ENCODE measurements around the gene C16orf96. TPM values are rescaled to one million over a fixed set of nuclear protein-coding genes. Genes with fewer than 3 reads are reported as not detected.

Gene C16orf96
- total RNA-seq, 1 donor from 2014 or later: 0.30 TPM

GRCh38 chr16:4510131-4510530, 46.0 kb upstream of the C16orf96 start:
- Mint-ChIP-seq H3K4me1 (no peaks in the 10 kb centered on the region), H3K9me3 (no peaks in the 10 kb centered on the region), H3K27ac (ENCODE audit: unreplicated experiment) (peak overlapping the region; percentile 71), H3K36me3 (ENCODE audit: low read depth) (no peaks in the 10 kb centered on the region), H3K4me3 (no peak overlapping the region), H3K27me3 (ENCODE audit: low read depth) (no peaks in the 10 kb centered on the region)
- no peak for DNase-seq (ENCODE audit: low read depth, low spot score)
- no peak for TF ChIP-seq CTCF (conservative IDR thresholded peaks at IDR 0.05)

GRCh38 chr16:4510747-4511426, 45.3 kb upstream of the C16orf96 start:
- Mint-ChIP-seq H3K4me3 (no peak overlapping the region), H3K36me3 (ENCODE audit: low read depth) (no peaks in the 10 kb centered on the region), H3K4me1 (no peaks in the 10 kb centered on the region), H3K9me3 (no peaks in the 10 kb centered on the region), H3K27me3 (ENCODE audit: low read depth) (no peaks in the 10 kb centered on the region), H3K27ac (ENCODE audit: unreplicated experiment) (no peak overlapping the region)
- no peak for TF ChIP-seq CTCF (conservative IDR thresholded peaks at IDR 0.05)
- DNase-seq (ENCODE audit: low read depth, low spot score): no peak

- H3K27ac Mint-ChIP-seq (ENCODE audit: unreplicated experiment): no peak overlapping the region
- H3K4me1 Mint-ChIP-seq: no peaks in the 10 kb centered on the region
- peak; percentile 63 for DNase-seq (ENCODE audit: low read depth, low spot score)
- TF ChIP-seq CTCF (conservative IDR thresholded peaks at IDR 0.05): peak; percentile 66
- no peaks in the 10 kb centered on the region for H3K9me3 Mint-ChIP-seq
- no peaks in the 10 kb centered on the region for H3K36me3 Mint-ChIP-seq (ENCODE audit: low read depth)
- H3K4me3 Mint-ChIP-seq: no peak overlapping the region
- H3K27me3 Mint-ChIP-seq (ENCODE audit: low read depth): no peaks in the 10 kb centered on the region
Measured at GRCh38 chr16:4511441-4512082, 44.6 kb upstream of the C16orf96 start.

- Mint-ChIP-seq H3K9me3 (no peaks in the 10 kb centered on the region), H3K27me3 (ENCODE audit: low read depth) (no peaks in the 10 kb centered on the region), H3K4me1 (no peaks in the 10 kb centered on the region), H3K27ac (ENCODE audit: unreplicated experiment) (peak overlapping the region; percentile 78), H3K36me3 (ENCODE audit: low read depth) (no peaks in the 10 kb centered on the region), H3K4me3 (no peak overlapping the region)
- no peak for TF ChIP-seq CTCF (conservative IDR thresholded peaks at IDR 0.05)
- DNase-seq (ENCODE audit: low read depth, low spot score): no peak
Measured at GRCh38 chr16:4512473-4512872, 43.7 kb upstream of the C16orf96 start.

GRCh38 chr16:4513086-4513860, 42.9 kb upstream of the C16orf96 start:
- Mint-ChIP-seq H3K27ac (ENCODE audit: unreplicated experiment) (no peak overlapping the region), H3K9me3 (no peaks in the 10 kb centered on the region), H3K4me1 (no peaks in the 10 kb centered on the region), H3K36me3 (ENCODE audit: low read depth) (no peaks in the 10 kb centered on the region), H3K4me3 (no peak overlapping the region), H3K27me3 (ENCODE audit: low read depth) (no peaks in the 10 kb centered on the region)
- no peak for DNase-seq (ENCODE audit: low read depth, low spot score)
- TF ChIP-seq CTCF (conservative IDR thresholded peaks at IDR 0.05): no peak

Measured in neural crest cell (in vitro differentiated cells).